Caki2 (cell line): ENCODE data around the gene LPGAT1. TPM values are rescaled to one million over a fixed set of nuclear protein-coding genes. Genes with fewer than 3 reads are reported as not detected.

Experiments
- DNase-seq: peaks from one replicate; pipeline ENCODE4 v3.0.0-alpha.2; 2015; ENCODE audit warnings: low read depth
- in situ Hi-C: cut with HindIII; loops from 2 replicates; pipeline ENCODE4 v1.10.0; 2016; ENCODE audit warnings: low sequenced_read_pairs, low pct_unique_long_range_greater_than_20kb, mixed read lengths
- total RNA-seq: library from RNA; depleted of rRNA; stranded (reverse); fragments of >200 nt; shearing (Covaris generic); gene quantifications from 2 replicates; pipeline ENCODE4 v1.2.3, GENCODE V29; 2014; ENCODE audit warnings: low replicate concordance

LPGAT1 gene
- total RNA-seq, 1 experiment from 2014 or later: 38.8 TPM

DNA sequence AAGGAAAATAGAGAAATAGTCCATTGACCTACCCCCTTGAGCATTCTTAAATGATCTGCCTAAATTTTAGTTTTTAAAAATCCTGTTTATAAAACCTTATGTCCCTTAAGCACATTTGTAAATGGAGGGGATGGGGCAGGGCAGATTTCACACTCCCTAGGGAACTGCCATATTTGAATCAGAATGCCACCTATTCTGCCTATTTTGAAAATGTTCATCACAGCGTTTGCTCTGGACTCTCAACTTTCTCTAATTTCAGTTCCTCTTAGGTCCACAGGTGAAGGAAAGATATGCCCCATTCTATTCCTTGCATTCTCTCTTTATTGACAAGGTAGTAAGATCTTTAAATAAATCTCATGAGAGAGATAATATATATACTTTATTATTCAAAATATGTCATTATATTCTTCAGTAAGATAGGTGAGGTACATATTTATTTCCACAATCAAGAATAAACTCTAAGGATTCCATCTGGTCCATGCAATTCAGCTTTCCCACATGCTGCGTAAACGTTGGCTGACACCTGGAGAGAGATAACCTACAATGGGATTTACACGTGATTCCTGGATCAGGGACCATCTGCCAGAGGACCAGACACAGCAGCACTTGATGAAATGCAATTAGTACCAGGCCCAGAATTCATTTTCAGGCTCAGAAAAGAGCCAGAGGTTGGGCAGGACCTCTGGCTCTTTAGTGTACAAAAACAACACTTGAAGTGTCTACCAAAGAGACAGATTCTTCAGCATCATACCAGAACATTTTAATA, 1.2 kb upstream of the LPGAT1 start:
- in situ Hi-C loops: no loop called here
- DNase-seq: no peak

DNA sequence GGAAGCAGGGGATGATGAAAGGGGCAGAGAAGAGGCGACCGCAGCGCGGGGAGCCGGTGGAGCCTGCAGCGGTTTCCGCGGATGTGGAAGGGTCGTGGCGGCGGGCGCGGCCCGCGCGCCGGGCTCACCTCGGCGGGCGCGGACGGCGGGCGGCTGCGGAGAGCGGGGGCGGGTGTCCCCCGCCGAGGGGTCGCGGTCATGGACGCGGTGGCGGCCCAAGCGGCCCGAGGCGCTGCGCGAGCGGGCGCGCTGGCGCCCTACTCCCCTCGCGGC, 572 bp downstream of the LPGAT1 start:
- in situ Hi-C loops: no loop called here
- DNase-seq: no peak

DNA sequence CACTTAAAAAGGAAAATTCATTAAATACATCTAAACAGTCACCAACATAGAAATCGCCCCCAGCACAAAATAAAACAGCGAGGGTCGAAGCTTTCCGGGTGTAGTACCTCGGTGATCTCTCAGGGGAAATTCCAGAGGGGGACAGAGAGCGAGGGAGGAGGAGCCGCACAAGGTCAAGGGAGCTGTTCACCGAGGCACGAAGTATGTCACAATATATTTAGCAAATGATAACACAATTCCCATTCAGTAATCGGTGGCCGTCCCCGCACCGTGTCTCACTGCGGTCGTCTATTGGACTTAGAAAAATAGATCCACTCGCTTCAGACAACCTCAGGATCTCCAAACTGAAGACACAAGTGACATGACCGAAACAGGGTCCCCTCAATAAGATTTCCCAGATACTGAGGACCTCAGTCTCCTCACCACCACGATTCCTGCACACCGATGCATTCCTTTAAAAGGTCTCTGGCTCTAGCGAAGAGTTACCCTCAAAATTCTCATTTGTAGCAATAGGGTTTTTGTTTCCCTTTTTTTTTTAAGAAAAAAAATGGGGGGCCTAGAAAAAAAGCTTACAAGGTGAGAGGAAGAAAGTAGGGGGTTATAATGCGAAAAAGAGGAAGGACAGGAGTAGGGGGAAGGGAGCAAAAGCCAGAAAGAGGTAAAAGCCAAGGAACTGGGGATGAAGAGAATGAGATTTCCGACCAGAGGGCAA, 1.1 kb downstream of the LPGAT1 start:
- peak; percentile 54 for DNase-seq
- in situ Hi-C loops: no loop called here

DNA sequence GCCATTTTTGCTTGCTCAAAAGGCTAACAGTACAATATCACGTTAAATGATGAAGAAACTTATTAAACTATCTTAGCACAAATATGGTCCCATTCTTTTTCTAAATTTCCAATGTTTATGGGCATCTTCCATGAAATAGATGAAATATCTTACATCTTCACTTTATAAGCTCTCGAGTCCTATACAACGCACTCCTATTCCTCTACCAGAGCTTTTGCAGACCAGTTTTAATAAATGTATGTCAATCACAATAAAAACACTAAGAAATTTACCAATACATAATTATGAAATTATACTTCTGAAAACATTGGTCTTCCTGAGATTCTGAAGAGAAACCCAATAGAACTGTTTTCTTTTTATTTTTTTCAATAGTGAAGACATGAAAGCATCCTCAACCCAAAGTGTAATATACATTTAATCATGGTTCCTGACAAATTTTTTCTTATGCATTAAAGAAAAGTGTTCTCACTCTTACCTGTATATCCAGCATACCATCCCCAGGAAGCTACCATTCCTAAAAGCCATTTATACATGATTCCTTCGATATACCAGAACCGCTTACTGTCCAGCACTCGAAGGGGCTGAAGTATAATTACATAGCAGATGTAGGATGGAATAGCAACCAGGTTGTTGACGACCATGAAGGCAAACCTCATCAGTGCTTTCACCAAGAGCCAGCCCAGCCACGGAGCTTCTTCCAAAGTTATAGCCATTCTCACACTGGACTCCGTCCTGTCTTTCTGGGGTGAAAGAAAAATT, 1.8 kb downstream of the LPGAT1 start:
- in situ Hi-C loops: no loop called here
- no peak for DNase-seq

DNA sequence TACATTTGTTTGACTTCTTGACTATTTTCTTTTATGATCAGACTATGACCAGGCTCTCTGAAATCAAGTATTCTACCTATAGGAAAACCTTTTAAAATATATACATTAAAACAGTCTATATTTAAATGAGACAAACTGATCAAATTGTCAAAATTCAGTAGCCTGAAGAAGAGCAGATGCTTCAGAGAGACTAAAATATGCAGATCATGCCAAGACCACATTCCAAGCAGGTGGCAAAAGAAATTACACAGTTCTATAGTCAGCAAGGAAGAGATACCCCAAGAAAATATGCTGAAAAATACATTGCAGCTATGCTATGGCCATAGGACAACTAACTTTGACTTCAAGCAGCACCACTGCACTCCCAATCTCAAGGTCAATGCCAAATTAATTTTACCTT, 3.5 kb downstream of the LPGAT1 start:
- in situ Hi-C loops: no loop called here
- DNase-seq: no peak

DNA sequence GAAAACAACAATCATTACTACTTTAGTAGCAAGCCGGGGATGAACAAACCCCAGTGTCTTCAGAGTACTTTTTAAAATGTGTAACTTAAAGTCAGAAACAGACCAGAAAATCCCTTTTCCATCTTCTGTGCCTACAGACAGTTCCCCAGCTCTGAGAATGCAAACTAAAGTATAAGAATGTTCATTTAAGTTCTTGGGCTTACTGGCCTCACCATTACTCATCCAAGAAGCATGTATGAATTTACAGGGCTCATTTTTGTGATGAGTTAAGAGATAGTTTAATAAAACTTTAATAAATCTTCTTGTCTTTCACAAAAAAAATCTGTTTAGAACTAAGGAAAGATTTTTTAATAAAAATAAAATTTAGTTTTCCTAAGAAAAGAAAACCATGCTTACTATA, 4.6 kb downstream of the LPGAT1 start:
- in situ Hi-C loops: no loop called here
- no peak for DNase-seq

DNA sequence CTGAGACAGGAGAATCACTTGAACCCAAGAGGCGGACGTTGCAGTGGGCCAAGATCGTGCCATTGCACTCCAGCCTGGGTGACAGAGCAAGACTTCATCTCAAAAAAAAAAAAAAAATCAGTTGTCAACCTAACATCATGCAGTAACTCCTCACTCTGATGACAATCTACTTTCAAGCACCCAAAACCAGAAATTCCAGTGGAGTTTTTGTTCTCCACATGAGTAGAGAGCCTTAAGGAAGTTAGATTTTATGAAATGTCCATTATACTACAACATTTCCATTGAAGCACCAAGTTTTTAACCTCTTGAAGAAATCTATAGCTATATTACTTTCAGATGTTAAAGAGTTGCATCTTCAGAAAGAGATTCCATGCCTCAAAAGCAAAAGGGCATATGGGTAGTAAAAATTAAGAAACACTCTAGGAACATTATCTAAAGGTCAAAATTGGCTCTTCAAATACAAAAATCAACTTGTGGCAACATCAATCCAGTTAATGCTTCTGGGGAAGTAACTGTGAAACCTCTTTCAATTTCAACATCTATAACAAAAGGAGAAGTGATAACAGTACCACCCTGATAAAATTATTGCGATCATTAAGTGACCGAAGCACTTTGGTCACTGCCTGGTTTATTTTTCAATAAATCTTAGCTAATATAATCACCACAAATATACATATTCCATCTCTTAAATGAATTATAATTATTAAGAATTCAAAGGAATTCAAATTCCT, 7.7 kb downstream of the LPGAT1 start:
- in situ Hi-C loops: no loop called here
- DNase-seq: no peak

DNA sequence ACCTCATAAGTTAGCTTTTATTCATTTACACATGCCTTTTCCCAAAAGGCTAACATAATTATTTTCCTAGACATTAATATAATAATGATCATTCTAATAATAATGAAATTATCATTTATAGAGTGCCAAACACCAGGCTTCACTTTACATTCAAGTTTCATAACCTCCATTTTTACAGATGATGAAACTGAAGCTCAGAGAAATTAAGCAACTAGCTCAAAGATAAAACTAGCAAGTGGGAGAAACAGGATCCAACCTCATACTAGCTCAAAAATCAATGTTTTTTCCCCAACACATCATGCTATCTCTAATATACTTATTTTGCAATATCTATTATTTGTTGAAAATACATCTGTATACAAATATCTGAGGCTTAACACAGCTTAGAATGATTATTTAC, 14.0 kb downstream of the LPGAT1 start:
- no peak for DNase-seq
- in situ Hi-C loops: no loop called here

DNA sequence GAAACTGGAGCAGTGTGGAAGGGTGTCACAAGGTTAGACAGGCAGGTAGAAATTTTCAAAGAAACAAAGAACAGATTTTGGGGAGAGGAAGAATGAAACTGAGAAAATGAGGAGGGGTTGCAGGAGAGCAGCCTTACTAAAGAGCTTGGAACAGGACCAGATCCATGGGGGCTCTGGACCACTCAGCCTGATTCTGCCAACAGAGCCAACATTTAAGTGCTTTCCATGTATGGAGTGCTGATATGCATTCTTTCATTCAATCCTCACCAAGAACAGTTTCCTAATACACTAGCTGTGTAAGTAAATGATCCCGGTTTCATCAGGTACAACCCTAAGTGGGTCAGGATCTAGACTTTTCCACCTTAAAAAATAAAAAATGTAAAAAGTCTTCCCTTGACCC, 16.2 kb downstream of the LPGAT1 start:
- no peak for DNase-seq
- in situ Hi-C loops: no loop called here

DNA sequence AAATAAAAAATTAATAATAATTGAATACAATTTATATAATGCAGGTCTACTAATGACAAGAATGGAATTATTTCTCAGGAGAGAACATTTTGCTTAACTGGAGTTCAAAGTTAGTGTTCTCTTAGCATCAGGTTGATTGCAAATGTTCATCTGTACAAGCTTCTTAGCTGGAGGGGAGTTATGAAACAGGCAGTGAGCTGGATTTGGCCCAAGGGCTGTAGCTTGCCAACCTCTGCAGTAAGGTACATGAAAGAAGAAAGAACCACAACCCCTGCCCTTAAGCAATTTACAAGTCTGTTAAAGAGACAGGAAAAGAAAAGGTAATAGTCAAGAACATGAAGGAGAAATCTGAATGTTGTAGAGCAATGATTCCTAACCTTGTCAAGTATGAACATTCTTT, 17.0 kb downstream of the LPGAT1 start:
- no peak for DNase-seq
- in situ Hi-C loops: no loop called here

DNA sequence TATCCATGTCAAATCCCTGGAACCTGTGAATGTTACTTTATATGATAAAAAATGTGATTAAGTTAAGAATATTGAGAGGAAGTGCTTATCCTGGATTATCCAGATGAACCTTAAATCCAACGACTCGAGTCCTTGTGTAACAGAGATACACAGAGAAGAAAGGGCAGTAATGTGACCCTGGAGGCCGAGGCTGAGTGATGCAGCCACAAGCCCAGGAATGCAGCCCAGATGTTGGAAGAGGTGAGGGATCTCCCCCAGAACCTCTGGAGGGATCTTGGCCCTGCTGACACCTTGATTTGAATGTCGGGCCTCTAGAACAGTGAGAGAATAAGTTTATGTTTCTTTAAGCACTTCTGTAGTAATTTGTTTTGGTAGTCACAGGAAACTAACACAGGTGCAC, 18.0 kb downstream of the LPGAT1 start:
- DNase-seq: no peak
- in situ Hi-C loops: no loop called here

DNA sequence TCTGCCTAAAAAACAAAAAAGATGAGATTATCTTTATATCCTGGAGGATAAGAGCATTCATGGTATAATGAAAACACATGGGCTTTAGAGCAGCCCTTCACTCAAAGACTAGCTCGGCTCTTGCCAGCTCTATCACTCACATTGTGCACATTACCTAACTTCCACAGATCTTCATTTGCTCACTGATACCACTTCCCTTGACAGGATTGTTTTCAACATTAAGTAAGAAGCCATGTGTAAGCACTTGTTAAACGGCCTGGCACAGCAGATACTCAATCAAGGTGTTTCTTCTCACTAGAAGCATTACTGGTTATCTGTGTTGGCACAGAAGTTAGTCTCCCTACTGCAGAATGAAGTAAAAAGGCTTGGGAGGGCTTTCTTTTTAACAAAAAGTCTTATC, 18.7 kb downstream of the LPGAT1 start:
- in situ Hi-C loops: no loop called here

DNA sequence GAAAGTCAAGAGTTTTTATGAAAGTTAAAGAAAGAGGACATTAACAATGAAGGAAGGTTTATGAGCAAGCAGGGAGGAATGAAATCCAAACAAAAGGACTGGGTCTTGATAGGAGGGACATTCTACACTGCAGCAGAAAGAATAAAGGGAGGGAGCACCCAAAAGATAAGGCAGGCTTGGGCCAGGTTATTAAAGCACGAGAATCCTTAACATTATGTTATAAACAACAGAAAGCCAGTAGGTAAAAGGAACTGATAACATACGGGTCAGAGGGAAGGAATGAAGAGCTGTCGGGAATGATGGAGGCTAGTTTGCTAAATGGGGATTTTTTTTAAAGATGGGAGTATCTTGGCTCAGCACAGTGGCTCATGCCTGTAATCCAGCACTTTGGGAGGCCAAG, 19.4 kb downstream of the LPGAT1 start:
- DNase-seq: no peak

More for the DNA sequence above, 18.7 kb downstream of the LPGAT1 start:
- DNase-seq: no peak

DNA sequence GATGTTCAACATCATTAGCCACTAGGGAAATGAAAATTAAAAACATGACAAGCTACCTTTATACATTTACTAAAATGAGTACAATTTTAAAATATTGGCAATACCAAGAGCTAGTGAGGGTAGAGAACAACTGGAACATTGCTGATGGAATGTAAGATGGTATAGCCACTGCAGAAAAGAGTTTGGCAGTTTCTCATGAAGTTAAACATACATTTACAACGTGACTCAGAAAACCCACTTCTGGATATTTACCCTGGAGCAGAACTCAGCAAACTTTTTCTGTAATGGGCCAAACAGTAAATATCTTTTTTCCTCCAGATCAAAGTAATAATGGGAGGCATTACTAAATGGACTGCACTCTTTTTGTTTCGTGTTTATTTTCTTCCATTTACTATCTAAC, 22.1 kb downstream of the LPGAT1 start:
- DNase-seq: no peak
- in situ Hi-C loops: no loop called here

More for the DNA sequence above, 19.4 kb downstream of the LPGAT1 start:
- in situ Hi-C loops: no loop called here

DNA sequence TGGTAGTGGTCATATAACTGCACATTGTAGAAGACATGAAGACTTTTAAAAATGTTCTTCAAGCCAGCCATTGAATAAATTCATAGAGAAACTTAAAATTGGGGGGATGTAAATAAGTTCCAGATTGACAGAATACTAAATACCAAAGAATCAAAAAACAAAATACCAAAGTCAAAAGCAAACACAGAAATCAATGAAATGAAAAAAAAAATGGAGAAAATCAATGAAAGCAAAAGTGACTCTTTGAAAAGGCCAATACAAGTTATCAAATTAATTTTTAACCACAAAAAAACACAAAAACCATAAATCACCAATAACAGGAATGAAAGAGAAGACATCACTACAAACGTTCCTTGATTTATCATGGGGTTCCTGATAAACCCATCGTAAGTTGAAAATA, 25.6 kb downstream of the LPGAT1 start:
- DNase-seq: no peak

DNA sequence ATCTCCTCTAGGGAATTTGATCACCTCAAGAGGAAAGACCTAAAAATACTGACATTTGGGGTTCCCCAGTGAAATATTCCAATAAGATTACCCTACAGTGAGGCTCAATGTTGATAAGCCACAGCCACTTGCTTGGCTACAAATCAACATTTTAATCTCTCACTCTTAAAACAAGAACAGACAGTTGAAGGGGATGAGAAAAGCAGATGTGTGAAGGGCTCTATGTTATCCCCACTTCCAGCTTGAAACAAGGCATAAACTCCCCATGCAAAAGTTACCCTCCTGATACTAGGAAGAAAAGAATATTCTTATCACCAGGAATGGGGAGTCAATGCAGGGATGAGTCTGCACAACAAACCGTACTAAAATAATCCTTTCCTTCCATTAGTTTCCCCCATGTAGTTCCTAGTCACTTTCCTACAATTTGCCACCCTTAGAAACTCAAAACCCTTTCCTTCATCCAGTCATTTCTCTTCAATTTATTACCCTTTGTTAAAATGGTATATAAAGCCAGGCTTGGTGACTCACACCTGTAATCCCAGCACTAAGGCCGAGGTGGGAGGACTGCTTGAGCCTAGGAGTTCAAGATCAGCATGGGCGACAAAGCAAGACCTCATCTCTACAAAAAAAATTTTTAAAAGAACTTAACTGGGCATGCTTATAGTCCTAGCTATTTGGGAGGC, 29.5 kb downstream of the LPGAT1 start:
- no peak for DNase-seq
- in situ Hi-C loops: no loop called here

More for the DNA sequence above, 25.6 kb downstream of the LPGAT1 start:
- in situ Hi-C loops: no loop called here

DNA sequence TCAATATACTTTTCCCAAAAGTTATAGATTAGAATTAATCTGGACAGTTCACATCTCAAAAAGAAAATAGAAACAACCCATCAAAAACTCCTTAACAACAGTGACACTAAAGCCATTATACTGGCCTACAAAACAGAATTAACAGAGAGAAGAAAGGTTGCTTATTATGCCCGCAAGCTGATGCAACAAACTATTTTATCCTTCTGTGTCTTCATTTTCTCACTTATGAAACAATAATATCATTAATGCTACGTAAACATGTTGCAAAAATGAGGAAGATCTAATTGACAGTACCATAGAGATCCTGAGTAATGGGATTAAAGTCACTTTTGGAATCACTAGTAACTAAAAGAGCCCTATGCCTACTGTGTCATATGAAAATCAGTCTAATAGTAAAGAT, 32.6 kb downstream of the LPGAT1 start:
- in situ Hi-C loops: no loop called here
- DNase-seq: no peak

DNA sequence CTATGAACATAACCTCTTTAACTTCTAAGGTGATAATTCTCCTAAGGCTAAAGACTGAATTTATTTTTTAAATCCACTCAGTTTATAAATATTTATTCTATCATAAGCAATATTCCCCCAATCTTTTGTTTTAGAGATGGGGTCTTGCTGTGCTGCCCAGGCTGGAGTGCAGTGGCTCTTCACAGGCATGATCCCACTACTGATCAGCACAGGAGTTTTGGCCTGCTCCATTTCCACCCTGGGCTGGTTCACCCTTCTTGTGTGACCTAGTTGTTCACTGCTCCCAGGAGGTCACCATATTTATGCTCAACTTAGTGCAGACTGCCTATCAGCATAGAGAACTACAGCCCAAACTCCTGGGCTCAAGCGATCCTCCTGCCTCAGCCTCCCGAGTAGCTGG, 38.6 kb downstream of the LPGAT1 start:
- in situ Hi-C loops: no loop called here
- no peak for DNase-seq
